ENCODE data around the gene FIGNL2. TPM values are rescaled to one million over a fixed set of nuclear protein-coding genes. Genes with fewer than 3 reads are reported as not detected.
A peak's percentile ranks its signal among the peaks of the same experiment; 100 is the strongest.

FIGNL2 gene
- total and polyA plus RNA-seq, 2 of the 13 experiments (the other 11 are each of a cell fraction or from before 2014, with no cell fraction given): 0.82 to 1.00 TPM

GRCh38 chr12:51884676-51885229, 36.2 kb upstream of the FIGNL2 start (continued):
- TF ChIP-seq ZNF160 (CRISPR knock-in tag; IDR thresholded peaks at IDR 0.05): no peak
- no peak for TF ChIP-seq ZFP36L1 (CRISPR knock-in tag; IDR thresholded peaks at IDR 0.05)
- TF ChIP-seq RXRA (CRISPR knock-in tag; IDR thresholded peaks at IDR 0.05): peak; percentile 75; the same call in 1 of the 2 replicates
- TF ChIP-seq IRF2 (CRISPR knock-in tag; IDR thresholded peaks at IDR 0.05): peak; percentile 57; the same call in 1 of the 2 replicates
- peak; percentile 41; the same call in 1 of the 2 replicates for TF ChIP-seq NR2F6 (IDR thresholded peaks at IDR 0.05)
- peak; percentile 54; the same call in 1 of the 2 replicates for TF ChIP-seq NR2F6 (CRISPR knock-in tag; IDR thresholded peaks at IDR 0.05)
- 0 out of 2 replicates have a peak, but pooled peaks have one; percentile 31 for TF ChIP-seq JUND (CRISPR knock-in tag; IDR thresholded peaks at IDR 0.05)
- TF ChIP-seq STAT5B (CRISPR knock-in tag; IDR thresholded peaks at IDR 0.05): no peak
- TF ChIP-seq ZNF3 (CRISPR knock-in tag; IDR thresholded peaks at IDR 0.05): no peak
- no peak for TF ChIP-seq ZNF468 (CRISPR knock-in tag; IDR thresholded peaks at IDR 0.05)
- TF ChIP-seq TRIM22 (IDR thresholded peaks at IDR 0.05): no peak
- 0 out of 2 replicates have a peak, but pooled peaks have one; percentile 37 for TF ChIP-seq FOXK2 (IDR thresholded peaks at IDR 0.05)
- TF ChIP-seq ZNF567 (CRISPR knock-in tag; IDR thresholded peaks at IDR 0.05; ENCODE audit: borderline replicate concordance): no peak
- TF ChIP-seq JARID2 (CRISPR knock-in tag; IDR thresholded peaks at IDR 0.05; ENCODE audit: insufficient replicate concordance): no peak
- TF ChIP-seq SAFB2 (CRISPR knock-in tag; IDR thresholded peaks at IDR 0.05; ENCODE audit: borderline replicate concordance, low read depth): no peak
- TF ChIP-seq NFYB (CRISPR knock-in tag; IDR thresholded peaks at IDR 0.05): 0 out of 2 replicates have a peak, but pooled peaks have one; percentile 13
- TF ChIP-seq ZNF720 (CRISPR knock-in tag; IDR thresholded peaks at IDR 0.05): no peak
- TF ChIP-seq EP300 (IDR thresholded peaks at IDR 0.05; ENCODE audit: low read depth in 2 of 2, low read length in 2 of 2): peak in 1 of 2 experiments; percentile 65; a peak in 3 of 4 replicates
- TF ChIP-seq EP300 (CRISPR knock-in tag; IDR thresholded peaks at IDR 0.05; ENCODE audit: borderline replicate concordance): peak; percentile 36; the same call in 1 of the 2 replicates
- TF ChIP-seq FOXO1 (CRISPR knock-in tag; IDR thresholded peaks at IDR 0.05): peak; percentile 31; the same call in 1 of the 2 replicates
- no peak for TF ChIP-seq ZNF761 (CRISPR knock-in tag; conservative IDR thresholded peaks at IDR 0.05)
- no peak for TF ChIP-seq CENPBD1 (CRISPR knock-in tag; IDR thresholded peaks at IDR 0.05; ENCODE audit: borderline replicate concordance, low read depth)
- TF ChIP-seq ZNF609 (CRISPR knock-in tag; IDR thresholded peaks at IDR 0.05; ENCODE audit: borderline replicate concordance): no peak
- TF ChIP-seq ETV5 (CRISPR knock-in tag; IDR thresholded peaks at IDR 0.05; ENCODE audit: borderline replicate concordance): peak; percentile 17; the same call in 1 of the 2 replicates
- TF ChIP-seq ZSCAN22 (CRISPR knock-in tag; IDR thresholded peaks at IDR 0.05): no peak
- no peak for TF ChIP-seq ZC3H13 (CRISPR knock-in tag; IDR thresholded peaks at IDR 0.05)
- TF ChIP-seq MBNL3 (CRISPR knock-in tag; conservative IDR thresholded peaks at IDR 0.05): no peak
- no peak for TF ChIP-seq NKX3-1 (CRISPR knock-in tag; IDR thresholded peaks at IDR 0.05)

All from HepG2 (cell line).